ENCODE results near the gene CCR4. TPM values are rescaled to one million over a fixed set of nuclear protein-coding genes. Genes with fewer than 3 reads are reported as not detected.

Gene CCR4
- total and polyA plus RNA-seq, 9 of the 15 experiments (the other 6 are each of a cell fraction or from before 2014, with no cell fraction given), result 0.04 to 0.47 (median 0.25) TPM; not detected in 1

- TF ChIP-seq RBM15 (IDR thresholded peaks at IDR 0.05; ENCODE audit: insufficient read depth, low read length), result no peak
- TF ChIP-seq CHD7 (IDR thresholded peaks at IDR 0.05; ENCODE audit: low read depth, low read length), result no peak
- TF ChIP-seq GTF2F1 (IDR thresholded peaks at IDR 0.05; ENCODE audit: low read depth, low read length), result no peak
- no peak for TF ChIP-seq CHD4 (IDR thresholded peaks at IDR 0.05; ENCODE audit: insufficient read depth, insufficient replicate concordance, low read depth, low read length, poor library complexity, severe bottlenecking)
- no peak for TF ChIP-seq DNMT1 (IDR thresholded peaks at IDR 0.05)
- TF ChIP-seq MNT (conservative IDR thresholded peaks at IDR 0.05), result peak; percentile 55 to 78; a peak in 3 of 4 replicates
- TF ChIP-seq FOXP1 (CRISPR knock-in tag; IDR thresholded peaks at IDR 0.05), result no peak
- no peak for TF ChIP-seq SMAD2 (IDR thresholded peaks at IDR 0.05; ENCODE audit: low read depth, low read length)
- no peak for TF ChIP-seq ZC3H8 (IDR thresholded peaks at IDR 0.05)
- no peak for TF ChIP-seq CCNT2 (IDR thresholded peaks at IDR 0.05; ENCODE audit: borderline replicate concordance, extremely low read depth, insufficient read length, low read depth, low read length)
- peak; percentile 38; the same call in 1 of the 2 replicates for TF ChIP-seq L3MBTL2 (IDR thresholded peaks at IDR 0.05)
- peak; percentile 93 for TF ChIP-seq FOXM1 (IDR thresholded peaks at IDR 0.05; ENCODE audit: low read depth)
- no peak for TF ChIP-seq FOXM1 (CRISPR knock-in tag; IDR thresholded peaks at IDR 0.05; ENCODE audit: low read depth)
- no peak for TF ChIP-seq SREBF1 (IDR thresholded peaks at IDR 0.05; ENCODE audit: borderline replicate concordance, low read depth, low read length)
Observed at GRCh38 chr3:32972482-32973146, 21.2 kb downstream of the CCR4 start (continued).

Data from K562 (cell line).